Activated CD4-positive, CD25-positive, alpha-beta regulatory T cell treated with anti-CD3 and anti-CD28 coated beads, Interleukin-2, amount 50 U/mL, for 72 hours (primary cell): ENCODE data around the gene FAN1.

Experiments used
- DNase-seq: peaks from one replicate; pipeline ENCODE4 v3.0.0; 2021

FAN1 gene

DNA sequence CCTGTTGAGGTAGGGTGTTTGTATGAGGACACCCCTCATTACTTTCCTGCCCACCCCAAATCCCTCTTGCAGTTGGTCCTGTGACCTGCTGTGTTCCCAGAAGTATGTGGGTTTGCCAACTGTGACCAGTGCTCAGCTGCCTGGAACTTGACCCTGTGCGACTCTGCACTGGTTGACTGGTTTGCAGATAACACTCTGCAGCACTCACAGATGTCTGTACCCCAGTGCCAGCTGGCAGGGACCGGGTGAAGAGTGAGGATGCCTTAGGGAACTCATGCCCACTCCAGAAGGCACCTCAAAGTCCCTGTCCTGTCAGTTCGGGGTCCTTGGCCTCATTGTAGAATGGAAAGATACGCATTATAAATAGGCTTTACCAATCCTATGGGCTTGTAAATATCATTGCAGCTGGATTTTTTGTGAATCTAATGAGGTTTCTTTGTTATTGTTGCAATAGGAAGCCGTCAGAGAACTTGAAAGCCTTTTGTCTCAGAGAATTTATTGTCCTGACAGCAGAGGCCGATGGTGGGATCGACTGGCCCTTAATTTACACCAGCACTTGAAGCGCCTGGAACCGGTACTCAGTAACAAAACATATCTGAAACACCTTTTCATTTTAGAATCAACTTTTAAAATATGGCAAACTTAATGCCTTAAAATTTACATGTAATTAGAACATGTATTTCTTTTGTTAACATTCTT, 18.2 kb downstream of the FAN1 start:
- no peak for DNase-seq

DNA sequence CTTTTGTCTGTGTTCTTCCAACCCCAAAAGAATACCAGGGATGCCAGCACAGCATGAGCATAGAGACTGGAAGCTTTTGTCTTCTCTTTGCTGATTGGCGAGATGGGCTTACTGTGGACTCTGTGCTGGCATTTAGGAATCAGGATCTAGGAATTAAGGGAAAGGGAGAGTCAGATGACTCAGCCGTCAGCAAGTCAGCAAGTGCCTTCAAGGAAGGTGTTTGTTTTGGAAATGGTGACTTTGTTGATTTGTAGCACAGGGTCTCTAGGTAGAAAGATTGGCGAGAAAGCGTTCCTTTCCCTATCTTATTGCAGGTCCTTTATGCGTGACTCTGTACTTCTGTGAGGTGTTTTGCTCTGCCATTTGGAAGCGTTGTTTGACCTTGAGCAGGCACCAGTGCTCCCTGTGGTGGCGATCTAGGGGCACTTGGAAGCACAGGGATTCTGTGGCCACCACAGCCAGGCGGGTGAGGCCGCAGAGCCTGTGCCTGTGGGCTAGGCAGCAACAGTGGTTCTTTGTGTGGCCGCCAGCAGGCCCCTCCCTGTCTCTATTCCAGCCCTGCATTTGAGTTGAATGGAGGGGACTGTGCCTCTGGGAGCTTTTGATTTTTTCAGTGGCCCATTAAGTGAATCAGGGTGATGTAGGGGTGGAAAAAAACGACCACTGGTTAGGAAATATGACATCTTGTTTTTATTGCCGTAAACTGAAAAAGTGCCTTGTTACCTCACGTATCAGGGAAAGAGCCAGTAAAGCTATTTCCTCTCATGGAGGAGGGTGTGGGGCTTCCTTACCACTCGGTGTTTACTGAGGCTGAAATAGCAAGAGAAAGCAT, 19.0 kb downstream of the FAN1 start:
- no peak for DNase-seq

DNA sequence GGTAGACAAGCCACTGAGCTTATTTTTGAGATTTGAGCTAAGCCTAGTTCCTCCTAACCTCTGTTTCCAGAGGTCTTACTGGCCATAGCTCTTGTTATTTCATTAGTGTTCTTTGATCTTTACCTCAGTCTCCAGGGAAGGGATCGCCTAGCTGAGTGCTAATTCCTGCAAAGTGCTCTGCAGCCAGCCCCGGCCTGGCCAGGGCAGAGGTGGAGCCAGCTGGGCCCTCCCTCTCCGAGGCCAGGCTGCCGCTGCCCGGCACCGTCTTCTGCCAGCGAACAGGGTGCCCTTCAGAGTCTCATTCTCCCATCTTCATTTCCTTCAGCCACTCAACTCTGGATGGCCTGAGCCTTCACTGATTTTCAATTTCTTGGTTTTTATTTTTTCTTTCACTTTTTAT, 19.7 kb downstream of the FAN1 start:
- no peak for DNase-seq

DNA sequence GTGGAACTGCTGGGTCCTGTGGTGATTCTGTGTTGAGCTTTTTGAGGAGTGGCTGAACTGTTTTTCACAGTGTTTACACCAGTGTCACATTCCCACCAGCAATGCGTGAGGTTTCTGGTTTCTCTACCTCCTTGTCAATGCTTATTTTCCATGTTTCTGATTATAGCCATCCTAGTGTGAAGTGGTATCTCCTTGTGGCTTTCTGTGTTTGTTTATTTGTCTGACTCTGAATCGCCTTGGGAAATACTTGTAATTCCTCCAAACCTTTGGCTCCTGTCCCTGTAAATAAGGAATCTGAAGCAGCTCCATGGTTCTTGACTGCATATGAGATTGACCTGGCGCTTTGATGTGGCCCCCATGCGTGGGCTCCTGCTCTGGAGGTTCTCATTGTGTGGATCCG, 20.6 kb downstream of the FAN1 start:
- no peak for DNase-seq

DNA sequence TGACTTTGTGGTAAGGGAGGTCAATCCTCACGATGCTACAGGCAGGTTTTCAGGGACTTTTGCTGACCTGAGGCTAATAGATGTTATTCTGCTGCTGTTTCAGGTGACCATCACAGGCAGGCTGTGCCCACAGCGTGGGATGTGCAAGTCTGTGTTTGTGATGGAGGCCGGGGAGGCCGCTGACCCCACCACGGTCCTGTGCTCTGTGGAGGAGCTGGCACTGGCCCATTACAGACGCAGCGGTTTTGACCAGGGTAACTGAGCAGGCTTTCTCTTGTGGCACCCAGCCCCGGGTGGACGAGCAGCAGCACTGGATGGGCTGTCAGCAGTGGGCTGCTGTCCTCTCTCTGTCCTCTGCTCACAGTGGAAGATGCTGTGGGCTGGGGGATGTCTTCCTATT, 22.0 kb downstream of the FAN1 start:
- DNase-seq, result no peak

DNA sequence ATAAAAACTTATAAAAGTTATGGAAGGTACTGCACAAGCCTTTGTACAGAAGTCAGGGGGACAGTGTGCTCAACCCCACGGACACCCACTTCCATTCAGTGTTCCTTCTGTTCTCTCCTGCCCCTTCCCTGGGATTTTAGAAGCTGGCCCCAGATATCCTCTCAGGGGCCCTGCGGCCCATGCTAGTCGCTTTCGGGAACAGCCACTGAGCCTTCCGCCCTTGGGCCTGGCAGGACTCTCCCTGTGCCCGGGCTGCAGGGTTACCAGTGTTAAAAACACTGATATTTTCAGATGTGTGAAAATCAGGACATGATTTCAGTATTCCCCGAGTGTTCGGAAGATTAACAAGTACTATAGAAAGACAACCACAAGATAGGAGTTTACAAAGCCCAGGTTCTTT, 22.4 kb downstream of the FAN1 start:
- no peak for DNase-seq

DNA sequence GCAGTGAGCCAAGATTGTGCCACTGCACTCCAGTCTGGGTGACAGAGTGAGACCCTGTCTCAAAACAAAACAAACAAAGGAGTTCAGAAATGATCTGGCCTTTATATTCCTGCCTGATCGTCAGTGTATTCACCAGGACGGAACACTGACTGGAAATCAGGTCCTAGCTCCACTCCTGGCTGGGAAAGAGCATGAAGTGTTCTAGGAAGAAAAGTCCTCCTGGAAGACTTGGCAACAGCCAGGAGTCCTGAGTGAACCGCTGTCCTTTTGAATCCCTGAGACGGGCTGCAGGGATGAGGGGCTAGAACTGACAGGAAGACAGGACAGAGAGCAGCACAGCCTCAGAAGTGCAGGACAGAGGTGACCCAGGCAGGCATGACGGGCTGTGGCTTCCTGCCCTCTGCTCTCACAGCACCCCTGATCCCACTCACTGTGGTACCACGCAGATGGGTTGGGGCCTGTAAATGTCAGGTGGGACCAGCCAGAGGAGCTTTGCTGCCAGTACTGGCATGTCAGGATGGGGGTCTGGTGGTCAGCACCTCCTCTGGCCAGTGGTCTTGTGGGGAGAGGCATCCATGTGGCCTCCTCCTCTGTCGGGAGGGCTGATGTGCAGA, 23.5 kb downstream of the FAN1 start:
- DNase-seq, result no peak

DNA sequence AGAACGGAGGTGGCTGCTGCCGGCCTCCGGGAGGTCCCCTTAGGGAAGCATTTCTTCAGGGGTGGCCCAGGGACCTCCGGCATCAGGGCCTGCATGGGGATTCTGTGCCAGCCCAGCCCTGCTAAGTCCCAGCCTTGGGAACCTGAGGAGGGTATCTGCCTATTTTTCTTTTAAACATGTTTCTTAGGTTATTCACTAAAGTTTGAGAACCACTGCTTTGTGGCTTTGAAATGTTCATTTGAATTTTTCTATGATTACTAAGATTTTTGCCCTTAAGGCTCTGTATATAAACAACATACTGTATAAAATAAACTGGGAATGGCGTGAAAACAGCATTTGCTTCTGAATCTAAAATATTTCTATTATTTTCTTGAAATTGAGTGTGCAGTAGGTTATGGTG, 24.4 kb downstream of the FAN1 start:
- no peak for DNase-seq

DNA sequence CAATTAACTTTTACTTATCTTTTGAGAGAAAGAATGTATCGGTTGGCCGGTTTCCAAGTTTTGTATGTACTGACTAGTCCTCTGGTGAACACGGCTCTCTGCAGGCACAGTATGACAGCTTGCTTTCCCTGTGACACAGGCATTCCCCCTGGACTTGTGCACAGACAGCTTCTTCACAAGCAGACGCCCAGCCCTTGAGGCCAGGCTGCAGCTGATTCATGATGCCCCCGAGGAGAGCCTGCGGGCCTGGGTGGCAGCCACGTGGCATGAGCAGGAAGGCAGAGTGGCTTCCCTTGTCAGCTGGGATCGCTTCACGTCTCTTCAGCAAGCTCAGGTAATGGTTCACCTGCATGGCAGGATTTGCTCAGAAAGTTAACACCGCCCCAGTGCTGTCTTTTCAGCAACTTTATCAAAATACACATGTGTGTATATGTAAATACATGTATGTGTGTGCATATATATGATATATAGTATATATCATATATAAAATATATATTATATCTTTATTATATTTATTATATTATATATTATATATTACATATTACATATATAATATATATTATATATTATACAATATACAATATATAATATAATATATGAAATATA, 25.5 kb downstream of the FAN1 start:
- DNase-seq, result no peak

DNA sequence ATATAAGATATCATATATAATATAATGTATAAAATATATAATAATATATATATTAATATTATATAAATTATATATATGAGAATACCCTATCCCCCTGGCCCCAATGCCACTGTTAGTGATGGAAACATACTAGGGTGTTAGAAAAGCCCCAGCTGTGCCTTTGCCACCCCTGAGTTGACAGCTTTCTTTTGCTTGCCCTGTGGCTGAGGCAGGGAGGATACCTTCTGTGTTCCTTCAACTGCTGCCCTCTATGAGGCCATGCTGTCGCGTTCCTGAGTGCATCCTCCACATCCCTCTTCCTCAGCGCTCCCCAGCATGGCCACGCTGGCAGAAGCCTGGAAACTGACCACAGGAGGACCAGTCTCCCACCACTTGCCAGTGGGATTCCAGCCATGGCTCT, 26.3 kb downstream of the FAN1 start:
- DNase-seq, result no peak

DNA sequence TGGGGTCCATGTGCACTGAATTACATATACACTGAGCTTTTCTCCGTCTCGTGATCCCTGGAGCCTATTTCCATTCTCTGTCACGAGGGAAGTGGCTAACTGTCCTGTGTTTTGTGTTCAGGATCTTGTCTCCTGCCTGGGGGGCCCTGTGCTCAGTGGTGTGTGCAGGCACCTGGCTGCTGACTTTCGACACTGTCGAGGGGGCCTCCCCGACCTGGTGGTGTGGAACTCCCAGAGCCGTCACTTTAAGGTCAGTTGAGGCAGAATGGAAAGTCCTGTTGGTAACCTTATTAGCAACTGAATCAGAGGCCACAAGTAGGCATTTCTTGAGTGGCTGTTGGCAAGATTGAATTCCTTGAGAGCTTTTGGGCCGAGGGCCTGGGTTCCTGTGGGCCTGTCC, 26.7 kb downstream of the FAN1 start:
- no peak for DNase-seq

DNA sequence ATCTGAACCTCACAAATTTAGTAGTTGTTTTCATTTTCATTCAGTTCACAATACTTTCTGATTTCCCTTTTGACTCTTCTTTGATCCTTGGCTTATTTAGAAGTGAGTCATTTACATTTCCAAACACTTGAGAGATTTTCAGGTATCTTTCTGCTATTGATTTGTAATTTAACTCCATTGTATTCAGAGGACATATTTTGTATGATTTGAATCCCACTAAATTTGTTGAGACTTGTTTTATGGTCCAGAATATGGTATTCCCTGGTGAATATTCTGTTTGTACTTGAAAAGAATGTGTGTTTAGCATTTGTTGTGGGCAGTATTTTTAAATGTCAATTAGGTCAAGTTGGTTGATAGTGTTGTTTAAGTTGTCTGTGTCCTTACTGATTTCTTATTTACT, 29.6 kb downstream of the FAN1 start:
- no peak for DNase-seq

DNA sequence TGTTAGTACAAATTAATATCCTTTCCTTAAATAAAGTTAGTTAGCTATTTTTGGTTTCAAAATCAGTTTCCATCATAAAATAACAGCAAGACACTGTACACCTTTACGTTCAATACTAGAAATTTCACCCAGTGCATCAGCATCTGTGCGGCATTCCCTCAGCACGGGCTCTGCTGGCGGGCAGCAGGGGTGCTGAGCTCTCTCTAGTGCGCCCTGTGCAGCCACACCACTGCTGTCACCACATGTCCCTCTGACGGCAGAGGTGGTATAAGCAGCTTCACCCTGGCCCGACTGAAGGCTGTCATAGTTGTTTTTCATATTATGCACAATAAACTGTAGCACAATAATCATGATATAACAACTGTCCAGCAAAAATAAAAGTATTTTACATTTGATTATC, 35.4 kb downstream of the FAN1 start:
- no peak for DNase-seq

DNA sequence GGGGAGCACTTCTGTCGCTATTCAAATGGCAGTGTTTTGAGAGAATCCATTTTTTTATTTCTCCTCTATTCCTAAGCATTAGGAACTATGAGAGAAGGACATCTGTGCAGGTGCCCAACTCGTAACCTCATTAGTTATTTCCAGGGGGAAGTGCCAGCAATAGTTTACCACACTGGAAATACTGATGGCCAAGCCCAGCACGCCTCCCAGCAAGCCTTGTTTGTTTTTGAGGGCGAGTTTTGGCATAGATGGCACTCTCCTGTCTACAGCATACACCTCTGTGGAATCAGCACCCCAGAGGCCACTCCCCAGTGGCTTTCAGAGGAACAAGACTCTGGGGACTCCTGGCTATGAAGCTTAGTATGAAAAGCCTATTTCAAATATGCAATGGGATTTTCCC, 36.6 kb downstream of the FAN1 start:
- DNase-seq, result no peak

DNA sequence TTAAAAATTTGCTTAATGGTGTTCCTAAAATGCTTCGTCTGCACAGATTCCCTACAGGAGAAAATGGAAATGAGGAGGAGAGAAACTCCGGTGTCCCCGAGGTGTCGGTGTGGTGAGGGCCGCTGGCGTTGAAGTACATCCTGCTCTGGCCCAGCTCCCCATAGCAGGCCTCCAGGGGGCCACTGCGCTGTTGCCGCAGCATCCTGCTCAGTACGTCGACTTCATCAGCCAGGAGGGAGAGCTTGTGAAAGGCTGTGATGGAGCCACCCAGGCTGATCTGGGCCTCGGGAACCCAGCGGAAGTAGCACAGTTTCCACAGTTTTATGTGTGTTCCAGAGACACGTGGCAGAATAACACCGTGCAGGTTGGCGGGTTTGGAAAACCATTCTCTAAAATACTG, 37.8 kb downstream of the FAN1 start:
- DNase-seq, result no peak

DNA sequence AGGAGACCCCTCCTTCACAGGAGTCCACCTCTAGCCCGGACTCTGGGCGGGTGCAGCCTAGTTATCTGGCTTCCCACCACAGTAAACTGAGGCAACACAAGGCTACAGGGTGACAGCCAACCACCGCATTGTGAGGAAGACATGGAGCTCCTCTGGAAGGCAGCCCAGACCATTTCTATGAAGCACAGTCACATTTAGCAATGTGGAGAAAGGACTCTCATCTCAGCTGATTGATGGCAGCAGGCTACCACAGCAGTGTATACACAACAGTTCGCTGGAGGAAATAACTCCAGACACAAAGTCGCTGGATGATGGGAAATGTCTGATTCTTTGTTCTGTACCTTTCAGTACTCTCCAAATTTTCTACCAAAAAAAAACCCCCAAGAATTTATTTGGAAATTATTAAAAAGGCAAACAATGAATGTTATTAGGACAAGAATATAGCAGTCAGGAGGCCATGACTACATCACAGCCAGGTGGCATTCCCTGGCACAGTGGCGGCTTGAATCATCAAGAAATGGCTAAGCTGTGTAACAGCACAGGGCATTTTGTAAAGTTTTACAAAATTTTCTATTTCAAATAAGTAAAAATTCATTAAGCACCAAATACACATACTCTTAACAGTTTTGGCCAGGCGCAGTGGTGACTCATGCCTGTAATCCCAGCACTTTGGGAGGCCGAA, 40.1 kb downstream of the FAN1 start:
- DNase-seq, result no peak

DNA sequence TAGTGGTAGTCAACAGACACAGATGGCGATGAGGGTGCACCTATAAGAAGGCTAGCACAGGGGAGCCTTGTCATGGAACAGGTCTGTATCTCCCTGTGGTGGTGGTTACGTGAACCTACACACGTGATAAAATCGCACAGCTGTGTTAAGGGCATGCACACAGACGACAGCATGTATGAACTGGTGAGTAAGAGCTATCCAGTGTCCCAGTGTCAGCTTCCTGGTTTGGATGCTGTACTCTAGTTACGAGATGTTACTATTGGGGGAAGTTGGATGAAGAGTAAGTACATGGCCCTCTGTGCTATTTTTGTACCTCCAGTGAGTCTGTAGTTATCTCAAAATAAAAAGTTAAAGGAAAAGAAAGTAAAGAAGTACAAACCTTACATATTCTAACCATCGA, 49.5 kb downstream of the FAN1 start:
- no peak for DNase-seq

DNA sequence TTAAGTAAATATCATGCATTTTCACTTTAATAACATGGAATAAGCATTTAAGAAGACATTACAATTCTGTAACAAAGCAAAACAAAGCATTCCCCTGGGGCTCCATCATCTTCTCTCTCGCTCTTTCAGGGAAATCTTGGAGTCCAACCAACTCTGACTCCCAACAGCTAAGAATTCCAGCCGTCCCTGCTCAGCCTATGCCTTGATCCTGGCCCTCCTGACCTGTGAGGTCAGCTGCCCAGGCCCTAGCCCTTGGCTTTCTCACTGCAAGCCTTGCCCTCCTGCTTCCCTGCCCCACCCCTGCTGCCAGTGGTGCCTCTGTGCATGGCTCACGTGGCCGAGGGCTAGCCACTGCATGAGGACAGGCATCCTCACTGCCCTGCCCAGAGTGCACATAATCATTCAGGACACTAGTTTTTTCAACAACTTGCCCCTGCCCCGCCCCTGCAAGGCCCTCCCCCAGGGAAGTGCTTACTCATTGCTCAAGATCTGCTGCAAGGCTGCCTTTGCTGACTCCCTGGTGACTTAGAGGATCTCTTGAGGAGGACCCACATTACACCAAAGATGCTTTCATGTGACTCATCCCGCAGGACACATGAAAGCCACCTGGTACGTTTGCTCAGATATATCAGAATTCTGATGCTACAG, 50.1 kb downstream of the FAN1 start:
- DNase-seq, result no peak

DNA sequence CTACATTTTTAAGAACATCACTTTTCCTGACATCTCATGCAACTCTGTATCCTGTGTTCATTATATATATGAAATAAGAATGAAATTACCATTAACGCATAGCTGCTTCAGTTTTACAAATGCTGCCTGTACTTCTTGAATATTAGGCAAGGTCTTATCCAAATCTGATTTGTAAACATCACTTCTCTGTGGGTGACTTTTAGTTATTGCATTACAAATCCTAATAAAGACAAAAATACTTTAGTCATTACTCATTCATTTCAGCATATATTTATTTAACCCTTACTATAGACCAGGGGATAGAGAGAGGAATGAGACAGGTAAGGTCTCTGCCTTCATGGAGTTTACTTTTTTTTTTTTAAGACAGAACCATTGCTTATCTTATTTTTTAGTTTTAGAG, 51.0 kb downstream of the FAN1 start:
- no peak for DNase-seq

DNA sequence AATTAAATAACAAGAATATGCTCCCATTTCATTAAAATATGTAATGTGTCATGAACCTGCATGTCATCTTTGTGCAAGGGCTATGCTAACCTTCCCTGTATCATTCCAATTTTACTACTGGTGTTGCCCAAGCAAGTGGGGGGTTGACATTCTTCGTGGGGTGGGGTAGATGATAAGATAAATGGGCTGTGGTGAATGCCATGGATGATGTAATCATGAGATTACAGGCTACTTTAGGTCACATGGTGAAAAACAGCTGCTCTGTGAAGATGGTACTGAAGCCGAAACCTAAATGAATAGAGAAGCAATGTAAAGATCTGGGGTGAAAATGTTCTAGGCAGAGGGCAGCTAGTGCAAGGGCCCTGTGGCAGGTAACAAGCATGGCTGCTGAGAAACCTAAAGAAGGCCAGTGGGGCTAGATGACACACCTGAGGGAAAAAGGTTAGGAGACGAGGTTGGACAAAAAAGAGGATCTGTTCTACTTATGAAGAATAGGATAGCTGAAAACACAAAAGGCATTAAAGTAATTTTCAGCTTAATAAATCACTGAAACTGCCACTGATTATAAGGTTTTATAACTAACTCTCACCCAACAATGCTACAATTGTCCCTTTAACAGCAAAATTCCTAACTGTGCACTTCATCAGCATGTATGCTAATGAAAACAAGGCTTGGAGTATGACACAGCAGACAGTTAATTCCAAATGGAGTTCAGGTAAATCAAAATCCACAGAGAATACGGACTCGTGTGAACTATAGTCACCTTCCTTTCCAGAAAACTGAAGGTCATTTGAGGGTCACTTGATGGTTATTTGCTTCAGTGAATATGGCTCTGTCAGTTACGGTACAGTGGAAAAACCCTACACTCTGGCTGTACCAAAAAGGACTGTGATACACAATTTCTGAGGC, 52.8 kb downstream of the FAN1 start:
- DNase-seq, result no peak

DNA sequence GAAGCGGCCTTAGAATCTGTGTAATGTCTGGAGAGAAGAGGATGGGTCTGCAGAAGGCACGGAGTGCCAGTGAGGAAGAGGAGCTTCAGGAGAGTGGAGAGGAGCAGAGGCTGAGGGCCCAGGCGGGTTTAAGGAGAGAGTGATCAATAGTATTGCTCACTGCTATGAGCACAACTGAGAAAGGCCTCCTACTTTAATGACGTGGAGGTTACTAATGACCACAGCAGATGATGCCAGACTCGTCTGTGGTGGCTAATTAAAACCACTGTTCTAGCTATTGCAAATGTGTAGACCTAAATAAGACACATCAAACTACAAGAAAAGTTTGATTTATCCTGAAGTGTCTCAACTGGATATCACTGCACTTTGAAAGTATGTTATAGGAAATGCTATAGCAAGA, 54.5 kb downstream of the FAN1 start:
- DNase-seq, result no peak

DNA sequence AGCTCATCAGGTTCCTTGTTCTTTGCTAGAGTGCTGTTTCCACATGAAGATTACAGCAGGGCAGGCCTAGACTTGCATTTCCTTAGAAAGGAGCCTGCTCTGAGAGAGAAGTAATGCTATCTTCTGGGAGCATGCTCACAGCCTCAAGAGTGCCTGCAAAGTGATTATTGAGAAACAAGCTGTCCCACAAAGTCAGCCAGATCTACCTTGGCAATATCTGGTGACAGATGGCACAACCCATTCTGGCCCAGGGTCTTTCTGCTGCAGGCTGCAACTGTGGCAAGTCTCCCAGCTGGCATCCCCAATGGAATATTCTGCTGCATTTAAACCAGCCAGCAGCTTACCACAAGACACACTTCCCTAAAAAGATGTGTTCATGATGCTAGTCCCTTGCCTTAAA, 58.4 kb downstream of the FAN1 start:
- DNase-seq, result no peak
